MCF 10A (cell line): ENCODE results near the gene SCUBE1. TPM values are rescaled to one million over a fixed set of nuclear protein-coding genes. Genes with fewer than 3 reads are reported as not detected.

Experiments
- BruUV-seq: library from RNA; stranded (reverse); fragments of 400-500 nt; replicated peaks from 2 replicates; lab custom pipeline; 2021; lab: Mats Ljungman, UMichigan
- CTCF ChIA-PET: fragments of 300-600 bp; sonication (Branson Sonifier 250); formaldehyde crosslinking; extraction: SDS; loops from one replicate; lab custom pipeline; 2021; ENCODE audit warnings: antibody characterized with exemption, inconsistent platforms; lab: Yijun Ruan, JAX
- POLR2A ChIA-PET: fragments of 300-600, 350-650 bp; sonication (Branson Sonifier 250); formaldehyde crosslinking; extraction: SDS; loops from one replicate; lab custom pipeline; 2020; ENCODE audit warnings: antibody characterized with exemption, inconsistent platforms; lab: Yijun Ruan, JAX
- DNase-seq: peaks from one replicate; pipeline ENCODE4 v3.0.0-alpha.2; 2018; ENCODE audit not compliant: unreplicated experiment
- H3K27ac Mint-ChIP-seq: one replicate; pipeline ENCODE4 v1.8.0; 2022; ENCODE audit warnings: mild to moderate bottlenecking, low read depth, mixed read lengths; ENCODE audit not compliant: unreplicated experiment
- H3K27me3 Mint-ChIP-seq: one replicate; pipeline ENCODE4 v1.8.0; 2022; ENCODE audit warnings: mixed read lengths; ENCODE audit not compliant: insufficient read depth, unreplicated experiment
- H3K36me3 Mint-ChIP-seq: one replicate; pipeline ENCODE4 v1.8.0; 2022; ENCODE audit warnings: mild to moderate bottlenecking, moderate library complexity, mixed read lengths; ENCODE audit not compliant: insufficient read depth, unreplicated experiment
- H3K4me1 Mint-ChIP-seq: one replicate; pipeline ENCODE4 v1.8.0; 2022; ENCODE audit warnings: mixed read lengths; ENCODE audit not compliant: insufficient read depth, unreplicated experiment
- H3K4me3 Mint-ChIP-seq: one replicate; pipeline ENCODE4 v1.8.0; 2022; ENCODE audit warnings: mild to moderate bottlenecking, moderate library complexity, mixed read lengths; ENCODE audit not compliant: unreplicated experiment
- H3K9me3 Mint-ChIP-seq: one replicate; pipeline ENCODE4 v1.8.0; 2022; ENCODE audit warnings: mixed read lengths; ENCODE audit not compliant: unreplicated experiment
- intact Hi-C: fragments of 100-400 bp; cut with micrococcal nuclease; formaldehyde crosslinking; loops from 2 replicates; pipeline ENCODE4 v1.14.1; 2022
- total RNA-seq: library from RNA; stranded (reverse); gene quantifications from 2 replicates; pipeline ENCODE4 v1.2.3, GENCODE V29; 2022
- TF ChIP-seq, protein P1 (sequence below): fragments of 200-600 bp; IDR thresholded peaks from one replicate; pipeline ENCODE4 v1.8.0; 2022; ENCODE audit warnings: antibody characterized with exemption, mild to moderate bottlenecking; ENCODE audit not compliant: unreplicated experiment

The SCUBE1 gene
- total RNA-seq, 1 experiment from 2014 or later: not detected

DNA sequence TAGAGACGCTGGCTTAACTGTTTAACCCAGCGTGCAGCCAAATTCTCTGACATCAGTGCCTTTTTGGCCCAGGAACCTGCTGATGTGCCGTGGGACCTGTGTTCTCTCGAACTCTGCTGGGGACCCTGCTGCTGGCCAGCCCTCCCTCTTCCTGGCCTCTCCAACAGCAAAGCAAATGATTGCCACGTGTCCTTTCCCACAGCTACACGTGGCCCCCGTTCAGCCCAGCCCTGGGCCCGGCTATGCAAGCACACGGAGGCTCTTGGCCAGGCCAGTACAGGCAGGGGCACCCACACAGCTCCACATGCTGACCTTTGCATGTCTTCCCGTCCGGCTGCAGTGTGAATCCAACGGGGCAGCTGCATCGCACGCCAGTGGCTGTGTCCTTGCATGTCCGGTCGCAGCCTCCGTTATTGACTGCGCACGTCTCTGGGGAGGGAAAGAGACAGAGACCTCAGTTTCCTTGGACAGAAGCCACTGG lies 104.6 kb downstream of the SCUBE1 start:
- Mint-ChIP-seq H3K27ac (no peak overlapping the region), H3K27me3 (peaks cover 45% of the 10 kb centered on the region), H3K4me1 (no peaks in the 10 kb centered on the region), H3K4me3 (no peak overlapping the region), H3K9me3 (no peaks in the 10 kb centered on the region), H3K36me3 (peaks cover under 1% of the 10 kb centered on the region)
- intact Hi-C loops: no loop called here
- CTCF ChIA-PET: no interaction called here
- BruUV-seq: no TSS peak
- POLR2A ChIA-PET: interaction anchor here (0.6 kb wide), 1 partner anchor 14 kb away, joined by 3 read pairs; no protein-coding TSS in a partner anchor
- DNase-seq: no peak
- TF ChIP-seq, protein P1, sequence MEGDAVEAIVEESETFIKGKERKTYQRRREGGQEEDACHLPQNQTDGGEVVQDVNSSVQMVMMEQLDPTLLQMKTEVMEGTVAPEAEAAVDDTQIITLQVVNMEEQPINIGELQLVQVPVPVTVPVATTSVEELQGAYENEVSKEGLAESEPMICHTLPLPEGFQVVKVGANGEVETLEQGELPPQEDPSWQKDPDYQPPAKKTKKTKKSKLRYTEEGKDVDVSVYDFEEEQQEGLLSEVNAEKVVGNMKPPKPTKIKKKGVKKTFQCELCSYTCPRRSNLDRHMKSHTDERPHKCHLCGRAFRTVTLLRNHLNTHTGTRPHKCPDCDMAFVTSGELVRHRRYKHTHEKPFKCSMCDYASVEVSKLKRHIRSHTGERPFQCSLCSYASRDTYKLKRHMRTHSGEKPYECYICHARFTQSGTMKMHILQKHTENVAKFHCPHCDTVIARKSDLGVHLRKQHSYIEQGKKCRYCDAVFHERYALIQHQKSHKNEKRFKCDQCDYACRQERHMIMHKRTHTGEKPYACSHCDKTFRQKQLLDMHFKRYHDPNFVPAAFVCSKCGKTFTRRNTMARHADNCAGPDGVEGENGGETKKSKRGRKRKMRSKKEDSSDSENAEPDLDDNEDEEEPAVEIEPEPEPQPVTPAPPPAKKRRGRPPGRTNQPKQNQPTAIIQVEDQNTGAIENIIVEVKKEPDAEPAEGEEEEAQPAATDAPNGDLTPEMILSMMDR: no peak

DNA sequence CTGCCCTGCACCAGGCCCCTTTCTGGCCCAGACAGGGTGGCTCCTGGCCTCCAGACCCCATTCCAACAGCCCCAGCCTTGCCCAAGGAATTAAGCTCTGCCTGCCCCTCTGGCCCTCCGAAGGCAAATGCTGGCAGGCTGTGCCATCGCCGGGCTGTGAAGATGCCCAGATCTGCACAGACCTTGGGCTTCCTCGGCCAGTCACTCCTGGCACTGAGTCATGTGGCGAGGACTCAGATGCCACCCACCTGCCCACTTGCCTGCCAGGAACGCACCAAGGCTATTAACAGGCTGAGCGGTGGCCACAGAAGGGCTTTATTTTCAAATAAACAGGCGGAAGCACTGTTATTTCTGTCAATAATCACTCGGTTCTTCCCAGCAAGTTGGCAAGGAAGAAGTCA lies 105.9 kb downstream of the SCUBE1 start:
- CTCF ChIA-PET: interaction anchor here (0.6 kb wide), 1 partner anchor 20 kb away, joined by 3 read pairs; no protein-coding TSS in a partner anchor
- BruUV-seq: no TSS peak
- H3K9me3 Mint-ChIP-seq: no peaks in the 10 kb centered on the region
- H3K27ac Mint-ChIP-seq: no peak overlapping the region
- TF ChIP-seq, protein P1: no peak
- peaks cover 7% of the 10 kb centered on the region for H3K36me3 Mint-ChIP-seq
- peaks cover 58% of the 10 kb centered on the region for H3K27me3 Mint-ChIP-seq
- POLR2A ChIA-PET: interaction anchor here (0.6 kb wide), 1 partner anchor 1227 kb away, joined by 4 read pairs; no protein-coding TSS in a partner anchor
- intact Hi-C loops: no loop called here
- DNase-seq: no peak
- no peak overlapping the region for H3K4me3 Mint-ChIP-seq
- H3K4me1 Mint-ChIP-seq: no peaks in the 10 kb centered on the region

DNA sequence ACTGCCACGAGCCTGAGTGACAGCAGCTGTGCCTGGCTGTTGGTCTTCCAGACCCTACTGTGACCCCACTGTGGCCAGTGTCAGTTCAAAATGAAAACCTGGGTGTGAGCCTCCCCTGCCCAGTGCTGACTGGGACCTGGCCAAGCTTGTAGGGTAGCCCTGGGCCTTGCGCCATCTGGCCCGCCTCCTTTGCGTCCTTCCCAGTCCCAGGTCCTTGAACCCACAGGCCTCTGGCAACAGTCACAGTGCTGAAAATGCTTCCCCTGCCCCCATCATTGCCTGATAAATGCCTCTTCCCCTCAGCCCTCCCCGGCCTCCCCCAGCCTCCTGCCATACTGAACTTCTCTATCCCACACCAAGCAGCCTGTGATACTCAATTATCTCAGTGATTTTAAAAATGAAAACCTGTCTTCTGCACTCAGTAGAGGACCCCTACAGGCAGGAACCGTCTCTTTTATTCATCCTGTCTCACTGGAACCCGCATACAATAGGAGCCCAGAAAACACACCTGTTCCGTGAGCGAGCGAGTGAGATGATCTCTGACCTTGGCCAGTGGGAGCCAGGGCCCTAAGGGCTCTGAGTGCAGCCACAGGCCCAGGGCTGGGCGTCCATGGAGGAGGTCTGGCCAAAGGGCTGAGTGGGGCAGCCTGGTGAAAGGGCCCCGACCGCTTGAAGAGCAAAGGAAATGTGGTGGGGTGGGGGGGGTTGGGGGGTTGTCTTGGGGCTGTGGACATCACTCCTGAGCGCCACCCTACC lies 106.6 kb downstream of the SCUBE1 start:
- no peak overlapping the region for H3K27ac Mint-ChIP-seq
- DNase-seq: no peak
- TF ChIP-seq, protein P1: no peak
- no peaks in the 10 kb centered on the region for H3K9me3 Mint-ChIP-seq
- H3K27me3 Mint-ChIP-seq: peaks cover 62% of the 10 kb centered on the region
- no TSS peak for BruUV-seq
- H3K4me1 Mint-ChIP-seq: no peaks in the 10 kb centered on the region
- peaks cover 7% of the 10 kb centered on the region for H3K36me3 Mint-ChIP-seq
- ChIA-PET POLR2A (interaction anchor here (0.6 kb wide), 1 partner anchor 1226 kb away, joined by 4 read pairs; no protein-coding TSS in a partner anchor), CTCF (no interaction called here)
- H3K4me3 Mint-ChIP-seq: no peak overlapping the region
- intact Hi-C loops: no loop called here

DNA sequence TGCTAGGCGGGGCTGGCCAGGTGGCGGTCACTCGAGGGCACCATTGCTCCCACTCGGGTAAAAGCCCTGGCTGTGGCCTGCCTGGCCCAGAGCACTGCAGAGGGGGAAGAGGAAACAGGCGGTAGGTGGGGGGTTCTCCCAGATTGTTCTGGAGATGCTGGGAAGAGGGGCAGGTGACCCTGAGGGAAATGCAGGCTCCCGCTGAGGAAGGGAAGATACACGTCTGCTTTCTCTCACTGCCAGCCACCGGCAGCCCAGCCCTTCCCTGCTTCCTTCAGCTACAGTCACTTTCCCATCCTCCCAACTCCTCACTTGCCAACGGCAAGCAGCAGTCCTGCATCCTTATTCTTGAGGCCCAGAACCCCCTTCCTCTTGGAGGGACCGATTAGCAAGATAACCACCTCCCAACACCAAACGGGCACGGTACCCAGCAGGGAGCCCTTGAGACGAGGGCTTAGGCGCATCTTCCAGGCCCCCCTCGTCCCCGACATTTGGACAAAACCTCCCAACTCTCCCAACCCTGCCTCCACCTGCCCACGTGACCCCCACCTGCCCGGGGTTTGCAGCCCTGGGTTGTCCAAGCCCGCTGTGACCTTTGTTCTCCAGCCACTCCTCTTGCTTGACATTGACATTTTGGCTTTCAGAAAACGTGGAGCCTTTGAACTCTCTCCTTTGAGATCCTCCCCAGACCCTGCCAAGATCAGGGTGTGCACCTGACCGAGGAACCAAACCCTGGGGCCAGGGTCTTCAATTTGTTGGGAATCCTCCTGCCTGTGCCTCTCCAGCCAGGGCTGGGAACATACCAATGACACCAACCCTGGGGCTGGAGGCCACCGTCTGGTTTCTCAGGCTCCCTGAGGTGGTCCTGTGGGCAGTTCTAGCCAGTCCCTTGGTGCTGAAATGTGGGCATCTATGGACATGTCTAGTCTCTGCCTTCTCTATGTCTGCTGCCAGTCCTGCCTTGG lies 107.4 kb downstream of the SCUBE1 start:
- DNase-seq: no peak
- CTCF ChIA-PET: interaction anchor here (0.7 kb wide), 1 partner anchor 38 kb away, joined by 3 read pairs; no protein-coding TSS in a partner anchor
- Mint-ChIP-seq H3K4me1 (peaks cover 5% of the 10 kb centered on the region), H3K4me3 (no peak overlapping the region), H3K9me3 (no peaks in the 10 kb centered on the region), H3K27ac (no peak overlapping the region), H3K36me3 (peaks cover 7% of the 10 kb centered on the region), H3K27me3 (peaks cover 62% of the 10 kb centered on the region)
- BruUV-seq: no TSS peak
- intact Hi-C loops: no loop called here
- TF ChIP-seq, protein P1: no peak
- POLR2A ChIA-PET: no interaction called here
